SU-DHL-6 (cell line): Measurements from ENCODE around the gene TMLHE.

ENCODE experiments used
- EZH2phosphoT487 ChIP-seq: fragments of 200-600 bp; sonication (generic), shearing (Covaris generic); conservative IDR thresholded peaks from 2 replicates; pipeline ENCODE4 v1.6.1; 2018; ENCODE audit warnings: mild to moderate bottlenecking, antibody characterized with exemption, low read length, moderate library complexity, mixed read lengths
- TF ChIP-seq, protein P1 (sequence below): fragments of 200-600 bp; sonication (generic); IDR thresholded peaks from one replicate; pipeline ENCODE4 v1.5.1; 2017; ENCODE audit warnings: antibody characterized with exemption, mild to moderate bottlenecking, low read length, moderate library complexity; ENCODE audit not compliant: insufficient read depth, poor library complexity, severe bottlenecking

DNA sequence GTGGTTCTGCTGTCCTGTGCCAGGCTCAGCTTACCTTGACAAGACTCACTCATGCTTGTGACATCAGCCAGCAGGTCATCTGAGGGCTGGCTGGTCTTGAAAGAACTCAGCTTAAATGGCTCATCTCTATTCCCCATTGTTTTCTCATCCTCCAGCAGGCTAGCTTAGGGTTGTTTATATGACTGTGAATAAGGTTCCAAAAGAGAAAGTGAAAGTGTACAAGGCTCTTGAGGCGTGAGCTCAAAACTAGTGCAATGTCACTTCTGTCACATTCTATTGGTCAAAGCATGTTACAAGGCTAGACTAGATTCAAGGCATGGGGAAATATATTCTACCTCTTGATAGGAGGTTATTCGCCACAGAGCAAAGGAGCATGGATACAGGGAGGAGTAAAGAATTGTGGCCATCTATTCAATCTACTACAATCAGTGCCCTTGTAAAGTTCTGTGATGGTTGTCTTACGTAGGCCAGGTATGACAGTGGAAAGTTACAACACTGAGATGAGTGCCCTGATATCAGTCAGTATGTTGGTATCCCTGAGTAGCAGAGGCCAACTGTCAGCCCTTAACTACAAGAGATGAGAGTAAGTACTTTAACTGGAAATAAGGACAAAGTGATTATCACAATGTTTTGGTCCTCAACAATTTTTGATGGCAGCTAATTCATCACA, 19.8 kb upstream of the TMLHE start:
- TF ChIP-seq EZH2phosphoT487 = no peak
- TF ChIP-seq, protein P1, sequence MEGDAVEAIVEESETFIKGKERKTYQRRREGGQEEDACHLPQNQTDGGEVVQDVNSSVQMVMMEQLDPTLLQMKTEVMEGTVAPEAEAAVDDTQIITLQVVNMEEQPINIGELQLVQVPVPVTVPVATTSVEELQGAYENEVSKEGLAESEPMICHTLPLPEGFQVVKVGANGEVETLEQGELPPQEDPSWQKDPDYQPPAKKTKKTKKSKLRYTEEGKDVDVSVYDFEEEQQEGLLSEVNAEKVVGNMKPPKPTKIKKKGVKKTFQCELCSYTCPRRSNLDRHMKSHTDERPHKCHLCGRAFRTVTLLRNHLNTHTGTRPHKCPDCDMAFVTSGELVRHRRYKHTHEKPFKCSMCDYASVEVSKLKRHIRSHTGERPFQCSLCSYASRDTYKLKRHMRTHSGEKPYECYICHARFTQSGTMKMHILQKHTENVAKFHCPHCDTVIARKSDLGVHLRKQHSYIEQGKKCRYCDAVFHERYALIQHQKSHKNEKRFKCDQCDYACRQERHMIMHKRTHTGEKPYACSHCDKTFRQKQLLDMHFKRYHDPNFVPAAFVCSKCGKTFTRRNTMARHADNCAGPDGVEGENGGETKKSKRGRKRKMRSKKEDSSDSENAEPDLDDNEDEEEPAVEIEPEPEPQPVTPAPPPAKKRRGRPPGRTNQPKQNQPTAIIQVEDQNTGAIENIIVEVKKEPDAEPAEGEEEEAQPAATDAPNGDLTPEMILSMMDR = no peak
